Measurements from ENCODE around the gene ABCB4.

GRCh38 chr7:87364246-87364645 lies 111.2 kb downstream of the ABCB4 start:
- no peak for TF ChIP-seq CTCF (IDR thresholded peaks at IDR 0.05)
- no peak for TF ChIP-seq POLR2A (IDR thresholded peaks at IDR 0.05)
- no peak for TF ChIP-seq EP300 (IDR thresholded peaks at IDR 0.05)
